ENCODE data around the gene ATG10. TPM values are rescaled to one million over a fixed set of nuclear protein-coding genes. Genes with fewer than 3 reads are reported as not detected.

The ATG10 gene
- total and polyA plus RNA-seq, 2 of the 8 experiments (the other 6 are each of a cell fraction or from before 2014, with no cell fraction given): 3.7 to 8.8 TPM

GRCh38 chr5:82204567-82204966 is 232.7 kb downstream of the ATG10 start:
- H2BK20ac ChIP-seq (ENCODE audit: low read length): no peak overlapping the region
- no peaks in the 10 kb centered on the region for H3K36me3 ChIP-seq (ENCODE audit: control insufficient read depth in 2 of 4, insufficient read depth in 4 of 4, low read length in 3 of 4)
- no peak overlapping the region for H3K56ac ChIP-seq (replicated peaks; ENCODE audit: insufficient read length, low read depth, low read length)
- no peak overlapping the region for H3K18ac ChIP-seq (ENCODE audit: extremely low read depth, low read length)
- H2BK5ac ChIP-seq (ENCODE audit: low read depth, low read length): no peak overlapping the region
- H3K4ac ChIP-seq (replicated peaks; ENCODE audit: insufficient read length, low read depth, low read length): no peak overlapping the region
- H2BK15ac ChIP-seq (ENCODE audit: low read length): no peak overlapping the region
- H3K4me3 ChIP-seq (ENCODE audit: extremely low read depth in 1 of 4, insufficient read depth in 2 of 4, low read depth in 3 of 4, low read length in 4 of 4): no peak overlapping the region
- H3K79me2 ChIP-seq (ENCODE audit: control insufficient read depth in 1 of 2, insufficient read depth in 2 of 2, low read length in 2 of 2): no peaks in the 10 kb centered on the region
- H3K4me1 ChIP-seq (replicated peaks in 1 of 4; ENCODE audit: control insufficient read depth in 3 of 4, insufficient read depth in 4 of 4, low read length in 3 of 4): no peaks in the 10 kb centered on the region
- H3K23ac ChIP-seq (ENCODE audit: insufficient read length): no peak overlapping the region
- H4K8ac ChIP-seq (ENCODE audit: extremely low read depth, insufficient read depth, low read length): no peak overlapping the region
- H4K91ac ChIP-seq (replicated peaks; ENCODE audit: insufficient read length, low read length): no peak overlapping the region
- POLR2A ChIA-PET (ENCODE audit: partially characterized antibody): interaction anchor here (1.2 kb wide), 1 partner anchor 29 kb away, joined by 3 read pairs; no protein-coding TSS in a partner anchor
- H3K4me2 ChIP-seq (ENCODE audit: insufficient read depth in 1 of 2, low read depth in 2 of 2, low read length in 2 of 2): no peak overlapping the region
- no peaks in the 10 kb centered on the region for H3K27me3 ChIP-seq (replicated peaks in 1 of 4; ENCODE audit: control insufficient read depth in 3 of 4, extremely low read depth in 1 of 4, insufficient read depth in 3 of 4, low read length in 3 of 4)
- DNase-seq (ENCODE audit: low read depth in 1 of 2, low spot score in 2 of 2) (no peak), FAIRE-seq (no peak)
- no peaks in the 10 kb centered on the region for H3K23me2 ChIP-seq (ENCODE audit: low read depth, low read length)
- no peak overlapping the region for H2AFZ ChIP-seq (ENCODE audit: low read length)
- no peak overlapping the region for H4K5ac ChIP-seq (ENCODE audit: insufficient read length, low read depth, low read length)
- no peak overlapping the region for H3K9ac ChIP-seq (replicated peaks in 1 of 4; ENCODE audit: extremely low read depth in 1 of 4, low read depth in 3 of 4, low read length in 3 of 4)
- CTCF ChIA-PET (ENCODE audit: partially characterized antibody): interaction anchor here (1.2 to 1.6 kb wide), 2 partner anchors 21 to 27 kb away, joined by 3 to 6 read pairs; no protein-coding TSS in a partner anchor
- H2BK120ac ChIP-seq (replicated peaks; ENCODE audit: low read depth, low read length): no peak overlapping the region
- H2AK5ac ChIP-seq (ENCODE audit: low read depth, low read length): no peak overlapping the region
- no peak overlapping the region for H3K27ac ChIP-seq (ENCODE audit: low read depth, low read length)
- WGBS, 2 experiments (ENCODE audit: extremely low coverage in 1 of 2, insufficient coverage in 1 of 2, insufficient read length in 1 of 2, insufficient replicate concordance in 2 of 2, low coverage in 1 of 2, low lambda C conversion rate in 2 of 2, missing lambda C conversion rate in 1 of 2): 95% methylated on average over 2 of the region's 2 CpGs; no CpG with 5 or more reads in 1 of the 2 experiments
- H3K79me1 ChIP-seq (ENCODE audit: low read depth, low read length): no peaks in the 10 kb centered on the region
- no peaks in the 10 kb centered on the region for H4K20me1 ChIP-seq (replicated peaks in 1 of 2; ENCODE audit: control insufficient read depth in 1 of 2, insufficient read depth in 2 of 2, low read length in 2 of 2)
- no peaks in the 10 kb centered on the region for H3K9me3 ChIP-seq (ENCODE audit: insufficient read depth in 2 of 2, low read depth in 1 of 2, low read length in 1 of 2)
- H3K14ac ChIP-seq (ENCODE audit: insufficient read length): no peak overlapping the region
- H2BK12ac ChIP-seq (ENCODE audit: low read depth, low read length): no peak overlapping the region
- no peak for TF ChIP-seq TAF1 (IDR thresholded peaks at IDR 0.05; ENCODE audit: low read depth, low read length)
- no peak for TF ChIP-seq RFX5 (IDR thresholded peaks at IDR 0.05; ENCODE audit: borderline replicate concordance, low read depth, low read length)
- no peak for TF ChIP-seq RBBP5 (IDR thresholded peaks at IDR 0.05; ENCODE audit: borderline replicate concordance, low read depth, low read length)
- no peak for TF ChIP-seq KDM5A (IDR thresholded peaks at IDR 0.05; ENCODE audit: low read length)
- TF ChIP-seq JUND (IDR thresholded peaks at IDR 0.05; ENCODE audit: low read length): no peak
- TF ChIP-seq EZH2 (IDR thresholded peaks at IDR 0.05; ENCODE audit: low read depth, low read length, severe bottlenecking): no peak
- TF ChIP-seq GTF2F1 (IDR thresholded peaks at IDR 0.05; ENCODE audit: borderline replicate concordance, low read depth, low read length): no peak
- no peak for TF ChIP-seq ATF3 (IDR thresholded peaks at IDR 0.05; ENCODE audit: insufficient read depth, low read depth, low read length)
- TF ChIP-seq POLR2A (IDR thresholded peaks at IDR 0.05; ENCODE audit: control extremely low read depth in 1 of 2, low read depth in 2 of 2, low read length in 2 of 2): no peak
- no peak for TF ChIP-seq JUN (IDR thresholded peaks at IDR 0.05; ENCODE audit: low read depth, low read length)
- TF ChIP-seq RAD21 (IDR thresholded peaks at IDR 0.05 in 1 of 2, conservative IDR thresholded peaks at IDR 0.05 in 1 of 2; ENCODE audit: low read depth in 2 of 2, low read length in 2 of 2): no peak
- no peak for TF ChIP-seq EGR1 (IDR thresholded peaks at IDR 0.05; ENCODE audit: borderline replicate concordance, low read depth, low read length)
- TF ChIP-seq RNF2 (IDR thresholded peaks at IDR 0.05; ENCODE audit: borderline replicate concordance, low read depth, low read length, missing control alignments, poor library complexity, severe bottlenecking): no peak

Measured in H1 (cell line).